Spleen (tissue), 7 donors: ENCODE measurements around the gene DENND4B.

ENCODE experiments used
- POLR2AphosphoS5 ChIP-seq, 3 donors: sonication (generic); formaldehyde crosslinking; IDR thresholded peaks; one replicate each; pipeline ENCODE4 v1.5.1; 2017; ENCODE audit warnings: antibody characterized with exemption in 3 of 3
- TF ChIP-seq, protein P1 (sequence below), 11 experiments: fragments of 200-600 bp in 7 of 11; fragments of 450-650 bp in 4 of 11; sonication (generic) in 4 of 11; IDR thresholded peaks in 8 of 11; conservative IDR thresholded peaks in 3 of 11; 1 replicate in 7 of 11; 2 replicates in 4 of 11; pipeline versions ENCODE4 v1.4.0 to v1.8.0; 2016 to 2021; ENCODE audit warnings: antibody characterized with exemption in 11 of 11, inconsistent platforms in 4 of 11, mild to moderate bottlenecking in 1 of 11
- donor health status: DM: no; HTN: no; CAD: no; lungs with moderate emphysema.
- donor health status: DM: no; HTN: no; CAD: no.
- donor health status: DM: no; HTN: no; CAD: no.

DNA sequence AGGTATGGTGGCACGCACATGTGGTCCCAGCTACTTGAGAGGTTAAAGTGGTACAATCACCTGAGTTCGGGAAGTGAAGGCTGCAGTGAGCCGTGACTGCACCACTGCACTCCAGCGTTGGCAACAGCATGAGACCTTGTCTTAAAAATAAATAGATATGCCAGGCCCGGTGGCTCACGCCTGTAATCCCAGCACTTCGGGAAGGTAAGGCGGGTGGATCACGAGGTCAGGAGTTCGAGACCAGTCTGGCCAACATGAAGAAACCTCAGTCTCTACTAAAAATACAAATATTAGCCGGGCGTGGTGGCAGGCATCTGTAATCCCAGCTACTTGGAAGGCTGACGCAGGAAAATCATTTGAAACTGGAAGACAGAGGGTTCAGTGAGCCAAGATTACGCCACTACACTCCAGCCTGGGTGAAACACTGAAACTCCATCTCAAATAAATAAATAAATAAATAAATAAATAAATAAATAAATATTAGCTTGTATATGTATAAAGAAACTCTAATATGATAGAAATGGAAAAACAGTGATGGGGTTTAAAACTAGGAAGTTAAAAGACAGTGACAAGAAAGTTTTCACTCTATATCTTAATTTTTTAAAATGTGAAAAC is 42.6 kb downstream of the DENND4B start:
- TF ChIP-seq, protein P1, sequence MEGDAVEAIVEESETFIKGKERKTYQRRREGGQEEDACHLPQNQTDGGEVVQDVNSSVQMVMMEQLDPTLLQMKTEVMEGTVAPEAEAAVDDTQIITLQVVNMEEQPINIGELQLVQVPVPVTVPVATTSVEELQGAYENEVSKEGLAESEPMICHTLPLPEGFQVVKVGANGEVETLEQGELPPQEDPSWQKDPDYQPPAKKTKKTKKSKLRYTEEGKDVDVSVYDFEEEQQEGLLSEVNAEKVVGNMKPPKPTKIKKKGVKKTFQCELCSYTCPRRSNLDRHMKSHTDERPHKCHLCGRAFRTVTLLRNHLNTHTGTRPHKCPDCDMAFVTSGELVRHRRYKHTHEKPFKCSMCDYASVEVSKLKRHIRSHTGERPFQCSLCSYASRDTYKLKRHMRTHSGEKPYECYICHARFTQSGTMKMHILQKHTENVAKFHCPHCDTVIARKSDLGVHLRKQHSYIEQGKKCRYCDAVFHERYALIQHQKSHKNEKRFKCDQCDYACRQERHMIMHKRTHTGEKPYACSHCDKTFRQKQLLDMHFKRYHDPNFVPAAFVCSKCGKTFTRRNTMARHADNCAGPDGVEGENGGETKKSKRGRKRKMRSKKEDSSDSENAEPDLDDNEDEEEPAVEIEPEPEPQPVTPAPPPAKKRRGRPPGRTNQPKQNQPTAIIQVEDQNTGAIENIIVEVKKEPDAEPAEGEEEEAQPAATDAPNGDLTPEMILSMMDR (IDR thresholded peaks at IDR 0.05 in 8 of 11, conservative IDR thresholded peaks at IDR 0.05 in 3 of 11) = no peak
- no peak for TF ChIP-seq POLR2AphosphoS5 (IDR thresholded peaks at IDR 0.05)
